NCI-H446 treated with DMSO at 0.1 percent for 48 hours (cell line): ENCODE data around the gene APBA3.

Experiments used
- DNase-seq: peaks from one replicate; lab custom pipeline; 2025; lab: John Stamatoyannopoulos, UW

APBA3 gene

GRCh38 chr19:3745363-3746045, 16.0 kb downstream of the APBA3 start:
- no peak for DNase-seq

GRCh38 chr19:3743486-3743885, 18.0 kb downstream of the APBA3 start:
- no peak for DNase-seq

- DNase-seq = no peak
Observed at GRCh38 chr19:3740431-3740830, 21.1 kb downstream of the APBA3 start.

- no peak for DNase-seq
Observed at GRCh38 chr19:3738477-3739220, 22.8 kb downstream of the APBA3 start.

- no peak for DNase-seq
Observed at GRCh38 chr19:3737487-3738205, 23.8 kb downstream of the APBA3 start.

- no peak for DNase-seq
Observed at GRCh38 chr19:3736106-3736724, 25.3 kb downstream of the APBA3 start.

- no peak for DNase-seq
Observed at GRCh38 chr19:3734310-3734600, 27.2 kb downstream of the APBA3 start.

- DNase-seq = no peak
Observed at GRCh38 chr19:3733549-3734309, 27.8 kb downstream of the APBA3 start.

GRCh38 chr19:3732108-3732507, 29.4 kb downstream of the APBA3 start:
- no peak for DNase-seq

- no peak for DNase-seq
Observed at GRCh38 chr19:3730457-3730958, 31.0 kb downstream of the APBA3 start.

- DNase-seq = no peak
Observed at GRCh38 chr19:3725640-3726310, 35.7 kb downstream of the APBA3 start.

- no peak for DNase-seq
Observed at GRCh38 chr19:3725121-3725520, 36.4 kb downstream of the APBA3 start.

GRCh38 chr19:3723883-3724282, 37.6 kb downstream of the APBA3 start:
- no peak for DNase-seq

GRCh38 chr19:3723110-3723488, 38.4 kb downstream of the APBA3 start:
- DNase-seq = no peak

- DNase-seq = no peak
Observed at GRCh38 chr19:3722443-3723109, 38.9 kb downstream of the APBA3 start.

- DNase-seq = no peak
Observed at GRCh38 chr19:3721887-3722442, 39.5 kb downstream of the APBA3 start.

GRCh38 chr19:3721131-3721886, 40.2 kb downstream of the APBA3 start:
- no peak for DNase-seq

GRCh38 chr19:3720349-3720917, 41.1 kb downstream of the APBA3 start:
- no peak for DNase-seq

- no peak for DNase-seq
Observed at GRCh38 chr19:3719868-3720267, 41.6 kb downstream of the APBA3 start.
